Urothelium cell line (cell line): ENCODE data around the gene SLC2A6.
A peak's percentile ranks its signal among the peaks of the same experiment; 100 is the strongest.

Source experiments
- DNase-seq: peaks from one replicate; pipeline ENCODE4 v3.0.0; 2011; ENCODE audit warnings: low spot score, mixed read lengths
- FAIRE-seq: peaks from 2 replicates; lab custom pipeline; 2011; peaks lifted over from hg19 to GRCh38; lab: Jason Lieb, UNC

SLC2A6 gene

GRCh38 chr9:133516256-133516960 is 37.5 kb upstream of the SLC2A6 start:
- DNase-seq = no peak
- FAIRE-seq = no peak

- no peak for FAIRE-seq
- no peak for DNase-seq
These were observed 36.8 kb upstream of the SLC2A6 start for GRCh38 chr9:133515615-133516255.

DNA sequence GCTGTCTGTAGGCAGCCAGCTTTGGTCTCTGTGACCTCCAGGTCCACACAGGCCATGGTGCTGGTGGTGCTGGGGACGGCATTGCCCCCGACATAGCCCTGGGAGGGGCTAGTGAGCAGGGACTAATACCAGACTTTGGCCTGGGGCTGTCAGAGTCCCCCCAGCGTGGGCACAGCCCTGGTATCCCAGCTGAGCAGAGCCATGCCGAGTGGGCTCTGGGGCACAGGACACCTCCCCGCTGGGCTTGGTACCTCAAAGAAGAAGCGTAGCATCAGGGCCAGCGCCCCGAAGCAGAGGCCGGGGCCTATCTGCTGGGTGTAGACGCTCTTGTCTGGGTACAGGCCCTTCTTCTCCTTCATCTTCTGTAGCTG is 36.3 kb upstream of the SLC2A6 start:
- FAIRE-seq (no peak), DNase-seq (no peak)

DNA sequence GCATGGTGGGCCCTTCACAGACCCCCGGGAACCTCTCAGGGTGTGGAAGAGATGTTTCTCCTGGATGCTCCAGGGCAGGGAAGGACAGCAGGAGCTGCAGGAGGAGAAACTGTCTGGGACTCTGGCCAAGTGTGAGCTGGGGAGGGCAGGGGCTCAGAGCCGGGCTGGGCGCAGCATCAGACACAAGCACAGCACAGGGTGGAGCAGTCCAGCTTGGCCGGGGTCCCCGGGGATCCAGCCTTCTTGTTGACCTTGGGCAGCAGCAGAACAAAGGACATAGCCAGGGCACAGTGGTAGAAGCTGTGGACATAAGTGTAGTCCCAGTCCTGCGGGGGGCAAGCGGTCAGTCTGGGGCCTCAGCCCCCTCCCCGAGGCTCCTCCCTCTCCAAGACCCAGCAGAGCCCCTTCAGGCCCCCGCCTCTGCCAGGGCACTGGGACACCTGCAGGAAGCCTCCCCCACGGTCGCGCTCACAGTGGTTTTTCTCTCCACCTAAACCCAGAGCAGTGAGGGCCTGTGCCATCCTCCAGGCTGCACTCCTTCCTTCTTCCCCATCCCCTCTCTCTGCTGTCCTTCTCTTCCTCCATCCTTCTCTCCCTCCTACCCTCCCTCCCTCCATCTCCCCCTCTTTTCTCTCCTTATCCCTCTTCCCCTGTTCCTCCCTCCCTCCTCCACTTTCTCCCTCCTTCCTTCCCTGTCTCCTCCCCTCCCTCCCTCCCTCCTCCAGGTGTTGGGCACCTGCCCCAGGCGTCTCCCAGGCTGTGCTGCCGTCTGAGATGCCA is 35.8 kb upstream of the SLC2A6 start:
- no peak for DNase-seq
- FAIRE-seq = no peak

GRCh38 chr9:133513214-133514100 is 34.6 kb upstream of the SLC2A6 start:
- FAIRE-seq (no peak), DNase-seq (no peak)

DNA sequence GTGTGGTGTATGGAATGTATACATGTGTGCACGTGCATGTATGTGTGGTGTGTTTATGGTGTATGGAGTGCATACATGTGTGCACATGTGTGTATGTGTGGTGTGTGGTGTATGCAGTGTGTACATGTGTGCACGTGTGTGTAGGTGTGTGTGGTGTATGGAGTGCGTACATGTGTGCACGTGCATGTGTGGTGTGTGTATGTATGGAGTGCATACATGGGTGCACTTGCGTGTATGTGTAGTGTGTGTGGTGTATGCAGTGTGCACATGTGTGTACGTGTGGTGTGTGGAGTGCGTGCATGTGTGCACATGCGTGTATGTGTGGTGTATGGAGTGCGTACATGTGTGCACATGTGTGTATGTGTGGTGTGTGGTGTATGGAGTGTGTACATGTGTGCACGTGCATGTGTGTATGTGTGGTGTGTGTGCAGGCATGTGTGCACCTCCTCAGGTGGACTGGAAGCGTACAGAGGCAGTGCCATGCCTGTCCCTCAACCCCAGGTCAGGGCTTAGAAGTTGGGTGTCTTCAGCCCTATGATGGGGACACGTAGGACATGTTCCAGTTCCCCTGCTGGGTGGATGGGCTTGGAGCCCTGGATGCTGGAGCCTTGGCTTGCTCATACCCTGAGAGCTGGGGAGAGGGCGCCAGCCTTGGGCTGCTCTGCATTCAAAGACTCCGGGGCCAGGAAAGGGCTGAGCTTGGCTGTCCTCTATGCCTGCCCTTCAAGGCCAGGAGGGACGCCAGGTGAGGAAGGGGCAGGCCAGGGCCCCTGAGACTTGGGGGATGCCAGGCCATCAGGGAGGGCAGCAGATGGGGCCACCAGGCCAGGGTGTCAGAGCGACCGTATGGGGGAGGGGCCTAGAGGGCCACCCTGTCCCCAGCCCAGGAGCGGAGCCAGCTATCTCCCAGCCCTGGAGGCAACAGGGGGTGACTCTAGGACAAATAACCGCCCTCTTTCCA is 33.6 kb upstream of the SLC2A6 start:
- FAIRE-seq (peak; percentile 99), DNase-seq (no peak)

- DNase-seq (no peak), FAIRE-seq (no peak)
These were observed 32.7 kb upstream of the SLC2A6 start for GRCh38 chr9:133511607-133512006.

DNA sequence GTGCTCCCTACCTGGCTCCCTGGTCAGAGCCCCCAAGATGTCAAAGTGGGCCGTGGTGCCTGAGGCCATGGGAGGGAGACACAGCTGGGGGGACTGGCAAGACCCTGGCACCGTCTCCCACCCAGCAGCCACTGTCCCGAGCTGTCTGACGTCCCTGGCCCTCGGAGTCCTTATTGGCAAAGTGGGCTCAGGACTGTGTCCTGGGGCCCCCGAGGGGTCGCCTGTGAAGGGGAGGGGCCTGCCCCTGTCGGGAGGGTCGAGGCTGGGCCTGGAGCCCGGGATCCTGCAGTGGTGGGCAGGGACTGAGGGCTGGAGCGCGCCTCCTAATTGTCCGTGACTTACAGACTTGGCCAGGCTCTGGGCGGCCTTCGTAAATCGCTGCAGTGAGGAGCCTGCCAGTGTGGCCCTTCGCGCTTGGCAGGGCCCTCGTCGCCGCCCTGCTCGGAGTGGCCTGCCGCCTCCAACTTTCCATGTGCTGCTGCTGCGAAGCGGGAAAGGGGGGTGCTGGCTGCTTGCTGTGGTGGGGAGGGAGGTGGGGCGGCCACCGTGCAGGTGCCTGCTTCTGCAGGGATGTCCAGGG is 32.1 kb upstream of the SLC2A6 start:
- DNase-seq = no peak
- FAIRE-seq = no peak

DNA sequence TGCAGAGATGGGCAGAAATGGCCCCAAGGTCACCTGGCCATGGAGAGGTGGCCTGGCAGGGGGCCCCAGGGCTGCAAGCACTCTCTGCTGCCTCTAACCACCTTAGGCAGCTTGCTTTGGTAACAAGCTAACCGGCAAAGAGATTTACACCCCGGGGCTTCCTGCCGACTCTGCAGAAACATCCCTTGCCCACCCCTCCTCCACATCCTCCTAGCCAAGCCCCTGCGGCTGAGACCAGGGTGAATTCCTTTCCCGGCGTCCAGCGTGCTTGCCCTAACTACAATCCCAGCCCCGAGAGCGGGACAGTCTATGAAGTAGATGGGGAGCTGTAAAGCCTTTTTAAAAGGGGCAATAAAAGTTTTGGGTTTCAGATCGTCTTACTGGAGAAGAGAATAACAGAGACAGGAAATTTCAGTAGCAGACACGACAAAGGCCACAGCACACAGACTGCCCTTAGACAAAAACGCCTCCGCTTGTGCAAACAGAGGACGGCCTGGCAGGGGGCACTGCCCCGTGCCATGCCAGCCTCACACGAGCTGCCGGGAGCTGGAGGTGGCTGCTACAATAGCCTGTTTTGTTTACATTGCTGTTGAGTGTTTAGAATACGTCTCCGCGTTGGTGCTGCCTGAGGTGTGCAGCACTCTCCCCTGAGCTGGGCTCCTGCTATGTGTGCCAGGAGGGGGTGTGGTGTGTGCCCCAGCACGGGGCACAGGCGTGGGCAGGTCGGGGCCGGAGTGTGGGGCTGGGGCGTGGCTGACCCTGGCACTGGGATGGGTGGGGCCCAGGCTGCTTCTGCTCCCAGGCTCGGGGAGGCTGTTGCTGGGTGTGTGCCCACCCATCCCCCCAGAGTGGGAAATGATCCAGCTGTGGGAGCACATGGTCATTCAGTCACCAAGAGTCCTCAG is 30.5 kb upstream of the SLC2A6 start:
- FAIRE-seq (no peak), DNase-seq (peak; percentile 52)

DNA sequence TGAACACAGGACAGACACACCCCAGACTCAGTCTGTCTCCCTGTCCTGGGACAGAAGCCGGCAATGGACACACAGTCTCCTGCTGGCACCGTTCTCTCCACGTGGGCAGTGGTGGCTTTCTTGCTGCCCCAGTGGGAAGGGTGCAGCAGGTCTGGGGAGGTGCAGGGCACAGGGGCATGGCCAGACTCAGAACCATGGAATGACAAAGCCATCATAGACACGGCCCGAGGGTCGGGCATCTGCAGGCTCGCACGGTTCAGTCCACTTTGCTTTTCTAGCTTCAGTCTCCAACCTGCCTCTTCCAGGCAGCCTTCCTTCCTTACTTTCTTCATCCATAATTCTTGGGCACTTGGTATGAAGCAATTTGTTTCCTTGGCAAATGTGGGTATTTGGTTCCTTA is 29.1 kb upstream of the SLC2A6 start:
- FAIRE-seq = no peak
- no peak for DNase-seq

- FAIRE-seq (no peak), DNase-seq (no peak)
These were observed 28.5 kb upstream of the SLC2A6 start for GRCh38 chr9:133507246-133507965.

DNA sequence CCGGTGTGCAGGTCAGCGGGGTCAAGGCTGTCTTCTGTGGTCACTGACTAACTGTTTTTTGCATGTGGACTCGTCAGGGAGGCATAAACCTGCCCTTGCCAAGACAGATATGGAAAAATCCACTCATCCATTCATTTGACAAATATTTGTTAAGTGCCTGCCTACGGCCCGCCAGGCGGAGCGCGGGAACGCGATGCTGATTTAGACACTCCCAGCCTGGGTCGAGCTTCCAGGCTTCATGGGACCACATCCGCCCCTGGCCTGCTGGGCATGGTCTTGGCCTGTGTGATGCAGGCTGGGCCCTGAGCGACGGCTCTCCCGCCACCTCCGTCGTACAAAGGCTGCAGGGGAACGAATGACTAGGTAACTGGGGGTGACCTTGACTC is 27.7 kb upstream of the SLC2A6 start:
- no peak for FAIRE-seq
- no peak for DNase-seq

DNA sequence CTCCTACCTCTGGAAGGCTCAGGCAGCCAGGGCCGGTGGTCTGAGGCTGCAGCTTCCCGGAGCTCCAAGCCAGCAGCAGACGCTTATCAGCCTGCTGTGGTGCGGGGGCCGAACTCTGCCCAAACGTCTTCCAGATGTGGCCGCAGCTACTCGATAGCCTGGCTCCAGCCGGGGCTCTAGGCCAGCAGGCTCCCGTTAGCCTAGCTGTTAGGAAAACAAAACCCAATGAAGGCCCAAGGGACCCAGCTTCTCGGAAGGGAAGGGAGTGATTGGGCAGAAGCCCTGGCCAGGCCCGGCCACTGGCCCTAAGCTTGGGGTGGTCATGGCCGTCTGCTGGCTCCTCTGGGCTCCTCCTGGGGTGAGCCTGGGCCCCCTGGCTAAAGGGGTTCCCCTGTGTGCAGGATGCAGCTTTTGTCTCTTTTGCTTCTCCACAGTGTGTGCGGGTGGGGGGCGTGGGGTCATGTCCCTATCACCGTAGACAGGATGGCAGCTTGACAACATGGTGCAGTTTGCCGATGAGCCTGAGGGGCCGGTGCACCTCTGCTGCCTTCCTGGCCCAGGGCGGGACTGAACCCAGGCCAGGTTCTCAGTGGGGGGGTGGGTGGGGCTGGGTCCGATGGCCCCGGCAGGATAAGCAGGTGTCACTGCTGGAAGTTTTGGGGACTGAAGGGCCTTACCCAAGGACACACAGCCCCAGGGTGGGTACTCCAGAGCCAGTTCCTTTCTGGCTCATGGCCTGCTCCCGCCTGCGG is 27.2 kb upstream of the SLC2A6 start:
- no peak for DNase-seq
- no peak for FAIRE-seq

DNA sequence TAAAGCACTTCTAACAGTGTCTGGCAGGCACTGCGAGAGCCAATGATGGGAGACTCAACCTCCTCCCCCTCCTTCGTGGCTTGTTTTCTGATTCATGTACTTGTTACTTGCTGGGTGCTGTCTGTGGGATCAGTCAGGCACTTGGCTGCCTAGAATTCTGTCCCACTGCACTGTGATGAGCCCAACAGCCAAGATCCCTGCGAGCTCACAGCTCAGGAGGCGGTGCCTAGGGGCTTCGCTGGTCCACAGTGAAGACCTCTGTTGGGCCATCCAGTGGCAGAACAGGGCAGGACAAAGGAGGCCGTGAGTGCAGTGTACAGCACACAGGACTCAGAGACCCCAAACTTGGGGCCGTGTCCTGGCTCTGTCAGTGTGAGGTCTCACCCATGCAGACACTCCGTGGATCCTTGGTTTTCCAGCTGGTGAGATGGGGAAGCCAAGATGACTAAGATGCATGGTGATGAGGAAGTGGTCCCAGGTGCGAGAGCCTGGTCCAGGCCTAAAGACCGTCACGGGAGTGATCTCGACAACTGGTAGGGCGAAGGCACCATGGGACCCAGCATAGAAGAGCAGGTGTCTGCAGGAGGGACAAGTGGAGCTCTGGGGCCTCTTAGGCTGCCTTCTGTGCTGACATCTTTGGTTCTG is 26.4 kb upstream of the SLC2A6 start:
- FAIRE-seq (no peak), DNase-seq (no peak)

GRCh38 chr9:133502112-133502511 is 23.2 kb upstream of the SLC2A6 start:
- FAIRE-seq = no peak
- DNase-seq = no peak

- no peak for DNase-seq
- no peak for FAIRE-seq
These were observed 21.0 kb upstream of the SLC2A6 start for GRCh38 chr9:133499892-133500270.
